DND-41 (cell line): Measurements from ENCODE around the gene TSPOAP1.

Experiments
- EZH2 ChIP-seq: IDR thresholded peaks from 3 replicates; pipeline ENCODE4 v1.6.1; 2012; ENCODE audit warnings: borderline replicate concordance, low read depth, mild to moderate bottlenecking, moderate library complexity, low read length, inconsistent platforms; ENCODE audit not compliant: severe bottlenecking
- TF ChIP-seq, protein P1 (sequence below): IDR thresholded peaks from 2 replicates; pipeline ENCODE4 v1.5.1; 2012; ENCODE audit warnings: borderline replicate concordance, low read length, moderate library complexity, mild to moderate bottlenecking; ENCODE audit not compliant: poor library complexity, severe bottlenecking; ENCODE audit errors: extremely low read depth

GRCh38 chr17:58345500-58345899 lies 16.9 kb upstream of the TSPOAP1 start:
- no peak for TF ChIP-seq EZH2
- TF ChIP-seq, protein P1, sequence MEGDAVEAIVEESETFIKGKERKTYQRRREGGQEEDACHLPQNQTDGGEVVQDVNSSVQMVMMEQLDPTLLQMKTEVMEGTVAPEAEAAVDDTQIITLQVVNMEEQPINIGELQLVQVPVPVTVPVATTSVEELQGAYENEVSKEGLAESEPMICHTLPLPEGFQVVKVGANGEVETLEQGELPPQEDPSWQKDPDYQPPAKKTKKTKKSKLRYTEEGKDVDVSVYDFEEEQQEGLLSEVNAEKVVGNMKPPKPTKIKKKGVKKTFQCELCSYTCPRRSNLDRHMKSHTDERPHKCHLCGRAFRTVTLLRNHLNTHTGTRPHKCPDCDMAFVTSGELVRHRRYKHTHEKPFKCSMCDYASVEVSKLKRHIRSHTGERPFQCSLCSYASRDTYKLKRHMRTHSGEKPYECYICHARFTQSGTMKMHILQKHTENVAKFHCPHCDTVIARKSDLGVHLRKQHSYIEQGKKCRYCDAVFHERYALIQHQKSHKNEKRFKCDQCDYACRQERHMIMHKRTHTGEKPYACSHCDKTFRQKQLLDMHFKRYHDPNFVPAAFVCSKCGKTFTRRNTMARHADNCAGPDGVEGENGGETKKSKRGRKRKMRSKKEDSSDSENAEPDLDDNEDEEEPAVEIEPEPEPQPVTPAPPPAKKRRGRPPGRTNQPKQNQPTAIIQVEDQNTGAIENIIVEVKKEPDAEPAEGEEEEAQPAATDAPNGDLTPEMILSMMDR = peak; percentile 5
